DMS153 treated with DMSO at 0.1 percent for 48 hours (cell line): ENCODE measurements around the gene VSTM4.

Source experiments
- DNase-seq: peaks from one replicate; lab custom pipeline; 2025; ENCODE audit not compliant: unreplicated experiment; lab: John Stamatoyannopoulos, UW

The VSTM4 gene

DNA sequence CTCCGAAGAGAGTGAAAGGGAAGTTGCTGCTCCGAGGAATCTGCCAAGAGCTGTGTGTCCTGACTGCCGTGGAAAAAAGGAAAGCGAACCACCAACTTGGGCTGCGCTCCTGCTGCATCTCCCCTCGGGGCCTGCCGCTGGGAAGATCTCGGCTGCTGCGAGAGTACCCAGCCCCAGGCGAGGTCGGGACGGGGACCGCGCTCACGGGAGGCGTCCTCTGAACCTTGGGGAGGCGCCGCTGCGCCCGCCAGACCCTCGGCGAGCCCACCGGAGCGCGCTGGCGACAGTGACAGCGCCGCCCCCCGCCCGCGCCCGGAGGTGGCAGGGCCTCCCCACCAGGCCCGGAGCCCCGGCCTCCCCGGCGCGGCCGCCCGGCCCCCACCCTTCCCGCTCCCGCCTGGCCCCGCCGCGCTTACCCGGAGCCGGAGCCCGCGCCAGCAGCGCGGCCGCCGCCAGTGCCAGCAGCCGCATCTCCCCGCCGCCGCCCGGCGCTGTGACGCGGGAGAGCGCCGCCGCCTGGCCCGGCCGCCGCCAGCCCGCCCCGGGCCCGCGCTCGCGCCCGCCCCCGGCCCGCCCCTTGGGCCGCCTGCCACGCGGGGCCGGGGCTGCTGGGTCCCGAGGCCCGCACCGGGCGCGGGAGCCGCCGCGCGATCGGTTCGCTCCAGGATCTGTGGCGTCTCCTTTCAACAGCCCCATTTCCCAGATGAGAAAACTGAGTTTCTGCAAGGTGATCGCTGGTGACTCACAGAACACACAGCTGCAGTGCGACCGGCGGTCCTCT lies at the start of gene VSTM4:
Gene VSTM4, minus strand, starts transcription at position 508 of the 781 bp plus-strand sequence. Its CDS starts 37 bp downstream, at position 471.
- DNase-seq = no peak

- no peak for DNase-seq
Observed at GRCh38 chr10:49164559-49165188, 49.4 kb upstream of the VSTM4 start.

DNA sequence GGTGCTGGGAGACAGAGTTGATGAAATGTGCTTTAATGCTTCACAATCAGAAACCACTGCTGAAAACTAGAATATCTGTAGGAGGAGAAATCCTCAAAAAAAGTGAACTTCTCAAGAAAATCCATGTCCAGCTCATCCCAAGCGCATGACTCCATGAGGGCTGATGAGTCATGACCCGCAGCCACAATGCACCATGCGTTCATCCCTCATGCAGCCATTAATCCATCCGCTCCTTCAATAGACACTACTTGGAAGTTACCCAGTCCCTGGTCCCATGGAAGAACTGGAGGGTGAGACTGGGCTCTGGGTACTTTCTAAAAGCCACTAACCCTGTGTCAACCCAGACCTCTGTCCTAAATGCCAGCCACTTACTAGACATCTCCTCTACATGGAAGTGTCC lies 48.4 kb upstream of the VSTM4 start:
- no peak for DNase-seq

GRCh38 chr10:49162761-49163310 lies 47.5 kb upstream of the VSTM4 start:
- no peak for DNase-seq

- DNase-seq = no peak
Observed at GRCh38 chr10:49162063-49162462, 46.7 kb upstream of the VSTM4 start.

- no peak for DNase-seq
Observed at GRCh38 chr10:49161411-49161997, 46.2 kb upstream of the VSTM4 start.

- DNase-seq = no peak
Observed at GRCh38 chr10:49160814-49161213, 45.5 kb upstream of the VSTM4 start.

DNA sequence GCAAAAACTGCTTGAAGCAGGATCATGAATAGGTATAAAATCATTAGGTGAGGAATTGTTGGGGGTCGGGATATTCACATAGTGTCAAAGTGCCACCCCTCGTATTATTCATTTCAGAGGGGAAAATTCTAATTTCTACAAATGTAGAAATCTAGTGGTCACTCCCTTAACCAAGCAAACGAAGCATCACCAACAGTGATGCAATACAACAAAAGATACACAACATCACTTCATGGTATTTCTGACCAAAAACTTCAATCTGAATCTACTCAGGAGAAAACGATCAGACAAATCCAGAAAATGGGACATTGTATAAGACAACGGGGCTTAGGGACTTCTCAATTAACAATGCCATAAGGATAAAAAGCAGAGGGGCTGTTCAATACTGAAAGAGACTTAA lies 44.8 kb upstream of the VSTM4 start:
- no peak for DNase-seq

- DNase-seq = no peak
Observed at GRCh38 chr10:49158915-49159314, 43.6 kb upstream of the VSTM4 start.

- DNase-seq = no peak
Observed at GRCh38 chr10:49158404-49158803, 43.1 kb upstream of the VSTM4 start.

DNA sequence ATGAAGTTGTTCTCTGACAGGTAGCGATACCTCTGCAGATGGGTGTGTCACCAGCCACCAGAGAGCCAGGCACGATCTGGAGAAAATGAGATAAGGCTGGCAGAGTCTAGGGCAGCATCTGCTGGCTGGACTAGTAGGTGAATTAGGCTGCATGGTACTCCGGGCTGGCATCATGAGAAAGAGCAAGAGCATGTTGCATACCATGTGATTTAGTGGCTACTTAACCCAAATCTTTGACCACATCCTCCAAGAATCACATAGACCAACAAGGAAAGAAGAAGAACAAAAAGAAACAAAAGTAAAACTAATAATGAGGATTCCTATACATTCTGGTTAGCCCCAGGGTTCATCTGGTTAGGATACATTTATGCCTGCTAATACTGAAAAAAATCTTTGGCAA lies 41.9 kb upstream of the VSTM4 start:
- no peak for DNase-seq

- no peak for DNase-seq
Observed at GRCh38 chr10:49154641-49155040, 39.3 kb upstream of the VSTM4 start.

GRCh38 chr10:49153971-49154370 lies 38.6 kb upstream of the VSTM4 start:
- no peak for DNase-seq

DNA sequence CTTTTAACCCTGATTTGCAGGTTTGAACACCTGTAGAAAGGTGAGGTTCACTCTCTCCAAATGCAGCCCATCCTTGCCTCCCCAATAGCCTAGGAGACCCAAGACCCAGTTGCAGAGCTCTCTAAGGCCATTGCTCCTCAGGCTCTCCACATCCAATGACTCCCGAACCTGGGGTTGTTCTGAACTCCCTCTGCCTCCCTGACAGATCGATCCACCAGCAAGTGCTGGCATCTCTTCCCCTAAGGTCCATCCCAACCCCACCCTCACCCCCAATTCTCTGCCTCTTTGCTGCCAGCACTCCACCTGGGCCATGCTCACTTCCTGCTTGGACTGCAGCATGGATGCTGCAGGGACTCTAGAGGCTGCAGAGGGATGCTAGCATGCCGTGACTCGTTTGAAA lies 37.8 kb upstream of the VSTM4 start:
- no peak for DNase-seq

DNA sequence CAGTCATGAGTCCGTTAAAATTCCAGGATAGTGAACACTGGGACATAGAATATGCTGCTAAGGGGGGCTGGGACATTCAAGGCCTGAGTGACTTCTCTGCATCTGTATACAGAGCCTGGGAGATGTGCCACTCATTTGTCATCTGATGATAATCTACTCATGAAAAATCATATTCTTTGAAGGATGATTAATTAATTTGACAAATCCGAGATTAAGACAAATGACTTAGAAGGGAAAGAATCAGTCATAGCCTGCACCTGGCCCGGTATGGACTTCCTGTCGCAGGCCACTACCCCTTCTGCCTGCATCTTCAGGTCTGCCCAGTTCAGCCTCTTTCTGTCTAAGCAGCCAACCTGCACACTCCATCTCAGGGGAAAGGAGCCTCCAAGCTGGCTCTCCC lies 37.3 kb upstream of the VSTM4 start:
- DNase-seq = no peak

DNA sequence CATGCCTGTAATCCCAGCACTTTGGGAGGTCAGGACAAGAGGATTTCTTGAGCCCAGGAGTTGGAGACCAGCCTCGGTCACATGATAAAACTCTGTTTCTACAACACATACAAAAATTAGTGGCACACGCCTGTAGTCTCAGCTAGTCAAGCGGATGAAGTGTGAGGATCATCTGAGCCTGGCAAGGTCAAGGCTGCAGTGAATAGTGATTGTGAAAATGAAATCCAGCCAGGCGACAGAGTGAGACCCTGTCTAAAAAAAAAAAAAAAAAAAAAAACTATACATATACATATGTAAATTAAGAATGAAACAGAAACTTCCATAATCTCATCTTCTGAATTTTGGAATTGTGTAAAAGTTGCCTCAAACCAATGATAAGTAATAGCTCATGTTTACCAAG lies 36.7 kb upstream of the VSTM4 start:
- no peak for DNase-seq

DNA sequence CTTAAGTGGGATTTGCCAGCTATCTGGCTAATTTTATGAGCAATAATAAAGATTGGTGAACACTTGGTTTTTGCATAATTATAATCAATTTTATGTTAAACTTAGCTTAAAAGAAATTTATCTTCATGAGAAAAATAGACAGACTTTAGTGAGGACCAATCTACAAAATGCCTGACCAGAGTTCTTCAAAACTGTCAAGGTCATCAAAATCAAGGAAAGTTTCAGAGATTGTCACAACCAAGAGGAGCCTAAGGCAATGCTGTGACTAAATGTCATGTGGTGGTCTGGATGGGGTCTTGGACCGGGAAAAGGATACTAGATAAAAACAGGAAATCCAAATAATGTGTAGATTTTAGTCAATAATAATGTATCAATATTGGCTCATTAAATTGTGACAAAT lies 36.2 kb upstream of the VSTM4 start:
- no peak for DNase-seq

DNA sequence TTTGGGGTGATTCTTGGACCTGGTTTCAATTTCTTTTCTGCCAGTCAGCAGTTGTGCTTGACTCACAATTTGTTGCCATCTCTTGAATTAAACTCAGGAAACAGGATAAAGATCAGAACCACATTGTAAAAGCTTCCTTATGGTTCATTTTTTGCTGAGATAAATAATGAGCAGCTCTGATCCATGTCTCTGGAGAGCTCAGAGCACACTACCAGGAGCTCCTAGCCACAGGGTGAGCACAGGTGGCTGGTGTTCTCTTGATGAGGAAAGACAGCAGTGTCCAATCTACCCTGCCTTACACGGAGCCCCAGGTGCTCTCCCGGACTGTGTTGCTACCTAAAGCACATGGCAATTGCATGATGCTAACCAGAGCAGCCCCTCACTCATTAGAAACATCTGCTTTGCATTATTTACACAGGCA lies 35.7 kb upstream of the VSTM4 start:
- DNase-seq = no peak

DNA sequence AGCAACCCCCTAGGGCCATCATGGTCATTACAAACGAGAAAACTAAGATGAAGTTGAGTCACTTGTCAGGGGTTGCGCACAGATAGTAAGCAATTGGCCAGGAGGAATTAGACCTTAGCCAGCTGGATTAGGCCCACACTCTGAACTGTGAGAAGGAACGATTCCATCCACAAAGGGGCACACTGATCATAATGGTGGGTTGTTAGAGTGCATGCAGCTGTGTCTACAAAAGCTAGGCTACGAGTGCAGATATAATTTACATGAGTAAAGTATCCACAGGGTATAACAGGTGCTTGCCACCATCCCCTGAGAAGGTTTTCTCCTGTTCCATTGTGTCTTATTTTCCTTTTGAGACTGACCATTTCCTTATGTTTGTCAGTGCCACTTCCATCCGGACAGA lies 35.1 kb upstream of the VSTM4 start:
- no peak for DNase-seq

- DNase-seq = no peak
Observed at GRCh38 chr10:49149881-49150280, 34.6 kb upstream of the VSTM4 start.

GRCh38 chr10:49144058-49144720 lies 28.9 kb upstream of the VSTM4 start:
- no peak for DNase-seq

DNA sequence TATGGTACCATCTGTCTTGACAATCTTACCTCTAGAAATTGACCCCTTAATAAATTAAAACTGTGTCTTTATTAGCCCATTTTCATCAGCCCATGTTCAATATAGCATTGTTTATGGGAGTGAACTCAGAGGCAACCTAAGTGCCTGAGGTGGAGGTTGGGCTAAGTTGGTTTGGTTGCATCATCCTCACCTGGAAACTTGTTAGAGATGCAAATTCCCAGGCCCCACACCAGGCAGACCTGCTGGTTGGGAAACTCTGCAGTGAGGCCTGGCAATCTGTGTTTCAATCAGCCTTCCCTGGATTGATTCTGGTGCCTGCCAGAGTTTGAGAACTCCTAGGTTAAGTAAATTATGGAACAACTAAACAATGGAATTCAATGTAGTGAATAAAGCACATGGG lies 27.9 kb upstream of the VSTM4 start:
- DNase-seq = no peak
